ENCODE data around the gene SOD1. TPM values are rescaled to one million over a fixed set of nuclear protein-coding genes. Genes with fewer than 3 reads are reported as not detected.
"Not testable (repeated sequence)": the region's sequence is repeated elsewhere in the genome, so short reads cannot be mapped to it uniquely, and the experiment has no call there.

The SOD1 gene
- total RNA-seq, 1 donor from 2014 or later: 595 TPM

DNA sequence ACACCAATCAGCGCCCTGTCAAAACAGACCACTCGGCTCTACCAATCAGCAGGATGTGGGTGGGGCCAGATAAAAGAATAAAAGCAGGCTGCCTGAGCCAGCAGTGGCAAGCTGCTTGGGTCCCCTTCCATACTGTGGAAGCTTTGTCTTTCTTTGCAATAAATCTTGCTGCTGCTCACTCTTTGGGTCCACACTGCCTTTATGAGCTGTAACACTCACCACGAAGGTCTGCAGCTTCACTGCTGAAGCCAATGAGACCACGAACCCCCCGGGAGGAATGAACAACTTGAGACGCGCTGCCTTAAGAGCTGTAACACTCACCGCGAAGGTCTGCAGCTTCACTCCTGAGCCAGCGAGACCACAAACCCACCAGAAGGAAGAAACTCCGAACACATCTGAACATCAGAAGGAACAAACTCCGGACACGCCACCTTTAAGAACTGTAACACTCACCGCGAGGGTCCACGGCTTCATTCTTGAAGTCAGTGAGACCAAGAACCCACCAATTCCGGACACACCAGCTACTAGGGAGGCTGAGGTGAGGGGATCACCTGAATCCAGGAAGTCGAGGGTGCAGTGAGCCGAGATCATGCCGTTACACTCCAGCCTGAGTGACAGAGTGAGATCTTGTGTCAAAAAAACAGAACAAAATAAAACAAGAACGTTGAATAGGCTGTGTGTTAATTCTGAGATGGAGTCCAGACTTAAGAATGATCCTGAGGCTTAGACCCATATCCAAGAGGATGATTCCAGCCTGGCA, 4.5 kb upstream of the SOD1 start:
- not testable (repeated sequence) for DNase-seq (ENCODE audit: low spot score); ATAC-seq

DNA sequence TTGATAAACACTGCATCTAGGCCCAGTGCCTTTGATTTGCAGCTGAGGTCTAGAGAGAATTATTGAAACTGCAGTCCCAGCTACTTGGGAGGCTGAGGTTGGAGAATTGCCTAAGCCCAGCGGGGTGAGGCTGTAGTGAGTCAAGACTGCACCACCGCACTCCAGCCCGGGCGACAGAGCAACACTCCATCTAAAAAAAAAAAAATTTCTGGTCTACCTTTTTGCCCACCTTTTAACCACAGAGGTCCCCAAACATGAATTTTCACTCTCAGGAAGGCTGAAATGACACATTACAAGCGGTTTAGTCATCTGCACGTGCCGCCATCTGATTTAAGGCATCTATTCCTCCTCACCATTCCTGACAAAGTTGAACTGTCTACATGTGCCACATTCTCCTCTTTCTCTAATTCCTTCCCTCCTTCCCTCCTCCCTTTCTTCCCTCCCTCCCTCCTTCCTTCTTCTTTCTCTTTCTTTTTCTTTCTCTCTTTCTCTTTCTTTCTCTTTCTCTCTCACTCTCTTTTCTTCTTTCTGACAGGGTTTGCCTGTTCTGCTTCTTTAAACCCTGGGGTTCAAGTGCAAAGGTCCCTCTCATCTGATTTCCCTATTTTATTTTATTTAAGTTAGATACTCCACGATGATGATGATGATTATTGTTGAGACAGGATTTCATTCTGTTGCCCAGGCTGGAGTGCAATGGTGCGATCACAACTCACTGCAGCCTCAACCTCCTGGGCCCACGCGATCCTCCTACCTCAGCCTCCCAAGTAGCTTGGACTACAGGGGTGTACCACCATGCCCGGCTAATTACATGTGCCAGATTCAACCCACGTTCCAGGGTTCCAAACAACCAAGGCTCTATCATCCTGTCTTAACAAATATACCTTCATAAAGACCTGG, 3.0 kb upstream of the SOD1 start:
- no peak for ATAC-seq
- DNase-seq (ENCODE audit: low spot score): no peak

DNA sequence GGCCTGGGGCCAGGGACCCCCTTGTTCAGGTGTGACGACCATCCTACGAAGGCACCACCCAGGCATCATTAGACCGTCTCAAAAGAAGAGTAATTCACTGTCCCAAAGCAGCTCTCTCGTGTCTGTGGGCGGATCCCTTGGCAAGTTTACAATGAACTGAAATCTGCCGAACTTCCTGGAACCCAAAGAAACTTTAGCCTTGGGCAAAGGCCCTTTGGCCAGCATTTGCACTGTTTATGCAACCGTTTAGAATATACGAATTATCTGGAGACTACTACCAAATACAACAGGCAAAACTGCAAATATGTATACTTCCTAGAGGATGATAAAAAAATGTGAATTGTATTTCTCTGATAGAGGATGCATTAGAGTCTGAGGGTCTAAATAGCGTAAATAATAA, 1.4 kb upstream of the SOD1 start:
- ATAC-seq: peak; percentile 39
- peak; percentile 88 for DNase-seq (ENCODE audit: low spot score)

DNA sequence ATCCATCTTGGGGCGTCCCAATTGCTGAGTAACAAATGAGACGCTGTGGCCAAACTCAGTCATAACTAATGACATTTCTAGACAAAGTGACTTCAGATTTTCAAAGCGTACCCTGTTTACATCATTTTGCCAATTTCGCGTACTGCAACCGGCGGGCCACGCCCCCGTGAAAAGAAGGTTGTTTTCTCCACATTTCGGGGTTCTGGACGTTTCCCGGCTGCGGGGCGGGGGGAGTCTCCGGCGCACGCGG, 282 bp upstream of the SOD1 start:
- no peak for ATAC-seq
- no peak for DNase-seq (ENCODE audit: low spot score)

DNA sequence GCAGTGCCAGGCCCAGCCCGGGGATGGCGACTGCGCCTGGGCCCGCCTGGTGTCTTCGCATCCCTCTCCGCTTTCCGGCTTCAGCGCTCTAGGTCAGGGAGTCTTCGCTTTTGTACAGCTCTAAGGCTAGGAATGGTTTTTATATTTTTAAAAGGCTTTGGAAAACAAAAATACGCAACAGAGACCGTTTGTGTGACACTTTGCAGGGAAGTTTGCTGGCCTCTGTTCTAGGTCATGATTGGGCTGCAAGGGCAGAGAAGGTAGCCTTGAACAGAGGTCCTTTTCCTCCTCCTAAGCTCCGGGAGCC, 719 bp downstream of the SOD1 start:
- ATAC-seq: no peak
- no peak for DNase-seq (ENCODE audit: low spot score)

DNA sequence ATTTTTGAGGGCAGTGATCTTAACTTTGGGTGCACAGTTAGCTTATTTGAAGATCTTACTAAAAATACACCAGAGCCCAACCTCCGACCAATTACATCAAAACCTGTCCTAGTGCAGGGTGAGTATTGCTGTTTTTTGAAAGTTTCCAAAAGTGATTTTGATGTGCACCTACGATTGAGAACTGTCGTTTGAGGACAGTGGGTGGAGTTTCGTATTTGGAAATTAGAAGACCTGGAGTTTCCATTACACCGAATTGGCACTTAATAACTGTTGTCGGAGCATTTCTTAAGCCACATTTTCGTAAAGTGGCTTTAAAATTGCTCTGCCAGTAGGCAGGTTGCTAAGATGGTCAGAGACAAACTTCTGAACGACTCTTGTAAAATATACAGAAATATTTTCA, 1.1 kb downstream of the SOD1 start:
- no peak for ATAC-seq
- no peak for DNase-seq (ENCODE audit: low spot score)

DNA sequence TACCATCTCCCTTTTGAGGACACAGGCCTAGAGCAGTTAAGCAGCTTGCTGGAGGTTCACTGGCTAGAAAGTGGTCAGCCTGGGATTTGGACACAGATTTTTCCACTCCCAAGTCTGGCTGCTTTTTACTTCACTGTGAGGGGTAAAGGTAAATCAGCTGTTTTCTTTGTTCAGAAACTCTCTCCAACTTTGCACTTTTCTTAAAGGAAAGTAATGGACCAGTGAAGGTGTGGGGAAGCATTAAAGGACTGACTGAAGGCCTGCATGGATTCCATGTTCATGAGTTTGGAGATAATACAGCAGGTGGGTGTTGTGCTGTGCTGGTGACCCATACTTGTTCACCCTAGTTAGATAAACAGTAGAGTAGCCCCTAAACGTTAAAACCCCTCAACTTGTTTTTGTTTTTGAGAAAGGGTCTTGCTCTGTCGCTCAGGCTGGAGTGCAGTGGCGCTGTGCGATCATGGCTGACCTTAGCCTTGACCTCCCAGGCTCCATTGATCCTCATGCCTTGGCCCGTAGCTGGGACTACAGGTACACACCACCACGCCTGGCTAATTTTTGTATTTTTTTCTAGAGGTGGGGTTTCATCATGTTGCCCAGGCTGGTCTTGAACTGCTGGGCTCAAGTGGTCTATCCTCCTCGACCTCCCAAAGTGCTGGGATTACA, 4.2 kb downstream of the SOD1 start:
- ATAC-seq (peak; percentile 15), DNase-seq (ENCODE audit: low spot score) (peak; percentile 55)

DNA sequence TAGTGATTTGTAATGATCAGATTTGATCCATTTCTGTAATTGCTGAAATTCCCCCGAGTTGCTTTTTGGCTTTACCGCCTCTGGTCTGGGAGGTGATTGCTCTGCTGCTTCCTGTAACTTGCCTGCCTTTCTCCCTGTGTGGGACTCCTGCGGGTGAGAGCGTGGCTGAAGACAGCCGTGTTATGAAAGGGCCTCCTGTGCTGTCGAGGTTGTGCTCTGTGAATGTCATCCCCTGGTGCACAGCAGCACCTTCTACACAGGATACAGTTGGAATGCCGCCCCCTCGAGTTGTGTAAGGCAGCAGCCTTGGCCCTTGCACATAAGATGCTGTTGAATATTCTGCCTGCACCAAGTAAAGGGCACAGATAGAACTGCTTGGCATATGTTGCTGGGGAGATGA, 5.9 kb downstream of the SOD1 start:
- DNase-seq (ENCODE audit: low spot score): peak; percentile 51
- ATAC-seq: peak; percentile 39

DNA sequence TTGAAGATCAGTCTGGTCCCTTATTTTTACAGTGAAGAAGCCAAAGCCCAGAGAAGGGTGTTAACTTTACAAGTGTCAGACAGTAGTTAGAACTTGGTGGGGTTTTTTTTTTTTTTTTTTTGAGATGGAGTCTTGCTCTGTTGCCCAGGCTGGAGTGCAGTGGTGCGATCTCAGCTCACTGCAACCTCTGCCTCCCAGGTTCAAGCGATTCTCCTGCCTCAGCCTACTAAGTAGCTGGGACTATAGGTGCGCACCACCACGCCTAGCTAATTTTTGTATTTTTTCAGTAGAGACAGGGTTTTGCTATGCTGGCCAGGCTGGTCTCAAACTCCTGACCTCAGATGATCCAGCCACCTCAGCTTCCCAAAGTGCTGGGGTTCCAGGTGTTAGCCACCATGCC, 6.4 kb downstream of the SOD1 start:
- DNase-seq (ENCODE audit: low spot score); ATAC-seq: not testable (repeated sequence)

DNA sequence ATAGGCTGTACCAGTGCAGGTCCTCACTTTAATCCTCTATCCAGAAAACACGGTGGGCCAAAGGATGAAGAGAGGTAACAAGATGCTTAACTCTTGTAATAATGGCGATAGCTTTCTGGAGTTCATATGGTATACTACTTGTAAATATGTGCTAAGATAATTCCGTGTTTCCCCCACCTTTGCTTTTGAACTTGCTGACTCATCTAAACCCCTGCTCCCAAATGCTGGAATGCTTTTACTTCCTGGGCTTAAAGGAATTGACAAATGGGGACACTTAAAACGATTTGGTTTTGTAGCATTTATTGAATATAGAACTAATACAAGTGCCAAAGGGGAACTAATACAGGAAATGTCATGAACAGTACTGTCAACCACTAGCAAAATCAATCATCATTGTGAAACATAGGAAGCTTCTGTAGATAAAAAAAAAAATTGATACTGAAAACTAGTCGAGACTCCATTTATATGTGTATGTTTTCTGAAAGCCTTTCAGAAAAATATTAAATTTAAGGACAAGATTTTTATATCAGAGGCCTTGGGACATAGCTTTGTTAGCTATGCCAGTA, 7.0 kb downstream of the SOD1 start:
- no peak for DNase-seq (ENCODE audit: low spot score)
- no peak for ATAC-seq

DNA sequence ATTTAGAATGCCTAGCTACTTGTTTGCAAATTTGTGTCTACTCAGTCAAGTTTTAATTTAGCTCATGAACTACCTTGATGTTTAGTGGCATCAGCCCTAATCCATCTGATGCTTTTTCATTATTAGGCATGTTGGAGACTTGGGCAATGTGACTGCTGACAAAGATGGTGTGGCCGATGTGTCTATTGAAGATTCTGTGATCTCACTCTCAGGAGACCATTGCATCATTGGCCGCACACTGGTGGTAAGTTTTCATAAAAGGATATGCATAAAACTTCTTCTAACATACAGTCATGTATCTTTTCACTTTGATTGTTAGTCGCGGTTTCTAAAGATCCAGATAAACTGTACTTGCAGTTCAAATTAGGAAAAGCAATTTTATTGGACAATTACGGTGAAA, 7.6 kb downstream of the SOD1 start:
- ATAC-seq (no peak), DNase-seq (ENCODE audit: low spot score) (no peak)

DNA sequence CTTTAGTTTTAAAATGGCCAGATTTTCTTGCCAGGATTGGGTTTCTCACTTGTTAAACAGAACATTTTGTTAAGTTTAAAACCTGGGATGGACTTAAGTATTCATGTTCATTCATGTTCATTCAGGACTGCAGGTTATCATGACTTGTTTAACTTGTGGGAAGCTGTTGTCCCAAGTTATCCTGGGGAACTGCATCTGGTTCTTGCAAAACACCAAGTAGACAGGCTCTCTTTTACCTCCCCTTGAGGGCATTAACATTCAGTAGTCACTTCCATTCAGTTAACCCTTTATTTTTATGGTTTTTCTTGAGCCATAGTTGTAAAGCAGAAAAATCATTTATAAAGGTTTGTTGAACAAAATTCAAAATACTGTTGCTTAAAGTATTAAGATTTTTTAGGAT, 8.1 kb downstream of the SOD1 start:
- ATAC-seq (no peak), DNase-seq (ENCODE audit: low spot score) (no peak)

DNA sequence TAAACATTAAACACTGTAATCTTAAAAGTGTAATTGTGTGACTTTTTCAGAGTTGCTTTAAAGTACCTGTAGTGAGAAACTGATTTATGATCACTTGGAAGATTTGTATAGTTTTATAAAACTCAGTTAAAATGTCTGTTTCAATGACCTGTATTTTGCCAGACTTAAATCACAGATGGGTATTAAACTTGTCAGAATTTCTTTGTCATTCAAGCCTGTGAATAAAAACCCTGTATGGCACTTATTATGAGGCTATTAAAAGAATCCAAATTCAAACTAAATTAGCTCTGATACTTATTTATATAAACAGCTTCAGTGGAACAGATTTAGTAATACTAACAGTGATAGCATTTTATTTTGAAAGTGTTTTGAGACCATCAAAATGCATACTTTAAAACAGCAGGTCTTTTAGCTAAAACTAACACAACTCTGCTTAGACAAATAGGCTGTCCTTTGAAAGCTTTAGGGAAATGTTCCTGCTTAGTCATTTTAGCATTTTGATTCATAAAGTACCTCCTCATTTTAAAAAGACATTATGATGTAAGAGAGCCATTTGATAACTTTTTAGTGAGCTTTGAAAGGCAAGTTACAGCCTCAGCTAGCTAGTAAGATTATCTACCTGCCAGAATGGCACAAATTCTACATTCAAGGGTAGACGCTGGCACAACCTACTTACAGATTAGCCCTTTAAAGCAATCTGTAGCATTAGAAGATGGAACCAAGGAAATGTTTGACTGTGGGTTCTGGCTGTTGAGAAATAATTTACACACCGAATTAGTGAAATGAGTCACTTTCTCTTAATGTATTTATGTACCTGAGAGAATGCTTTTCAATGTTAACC, 9.4 kb downstream of the SOD1 start:
- DNase-seq (ENCODE audit: low spot score) (no peak), ATAC-seq (no peak)

DNA sequence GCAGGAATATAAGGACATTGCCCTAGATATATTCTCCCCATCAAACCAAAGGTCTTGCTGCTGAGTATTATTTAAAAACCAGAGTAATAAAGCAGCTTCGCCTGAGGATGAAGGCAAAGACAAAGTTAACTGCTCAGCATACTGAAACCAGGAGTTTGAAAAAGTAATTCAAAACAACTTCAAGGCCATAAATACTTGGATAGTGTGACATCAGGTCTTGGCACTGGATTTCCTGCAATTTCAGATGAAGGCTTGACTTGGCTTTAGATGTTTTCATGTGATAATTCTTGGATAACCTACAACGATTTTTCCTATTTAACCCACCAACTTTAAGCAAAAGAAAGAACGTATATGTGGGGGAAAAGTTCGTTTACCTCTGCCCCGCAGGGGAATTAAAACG, 10.6 kb downstream of the SOD1 start:
- ATAC-seq (no peak), DNase-seq (ENCODE audit: low spot score) (no peak)

DNA sequence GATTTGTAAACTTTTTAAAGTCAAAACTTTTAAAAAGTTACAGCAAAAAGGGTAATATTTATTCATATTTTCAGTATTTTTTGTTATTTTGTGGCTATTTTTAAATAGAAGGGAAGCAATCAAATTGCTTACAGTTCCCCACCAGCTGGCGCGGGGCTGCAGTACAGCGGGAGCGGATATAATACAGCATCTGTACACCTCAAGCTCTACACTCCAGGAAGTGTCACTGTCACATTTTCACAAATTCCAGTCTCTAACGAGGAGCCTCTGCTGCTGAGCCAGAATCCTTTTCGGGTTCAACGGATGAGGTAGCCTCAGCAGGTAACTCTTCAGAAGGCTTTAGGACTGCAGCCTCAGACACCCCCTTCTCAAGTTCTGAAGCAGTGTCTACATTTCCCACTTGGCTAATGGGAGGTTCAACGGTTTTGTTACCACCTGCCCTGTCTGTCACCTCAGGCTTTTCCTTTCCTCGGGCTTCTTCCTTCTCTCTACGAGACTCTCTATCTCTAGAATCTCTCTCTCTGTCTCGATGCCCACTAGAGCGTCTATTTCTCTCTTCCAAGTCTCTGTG, 11.7 kb downstream of the SOD1 start:
- DNase-seq (ENCODE audit: low spot score) (no peak), ATAC-seq (peak; percentile 11)

DNA sequence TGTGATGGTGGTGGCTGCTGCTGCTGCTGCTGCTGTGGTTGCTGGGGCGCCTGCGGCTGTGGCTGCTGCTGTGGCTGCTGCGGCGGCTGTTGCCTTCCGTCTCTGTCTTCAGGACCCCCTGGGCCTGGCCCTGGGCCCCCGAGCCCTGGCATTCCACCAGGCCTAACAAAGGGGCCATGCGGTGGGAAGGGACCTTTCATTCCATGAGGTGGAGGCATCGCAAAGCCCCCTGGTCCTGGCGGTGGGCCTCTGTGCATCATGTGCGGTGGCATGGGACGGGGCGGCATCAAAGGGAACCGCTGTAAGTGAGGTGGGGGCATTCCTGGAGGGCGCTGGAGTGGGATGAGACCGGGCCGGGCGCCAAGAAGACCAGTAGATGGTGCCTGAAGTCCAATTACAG, 12.4 kb downstream of the SOD1 start:
- no peak for DNase-seq (ENCODE audit: low spot score)
- peak; percentile 5 for ATAC-seq

DNA sequence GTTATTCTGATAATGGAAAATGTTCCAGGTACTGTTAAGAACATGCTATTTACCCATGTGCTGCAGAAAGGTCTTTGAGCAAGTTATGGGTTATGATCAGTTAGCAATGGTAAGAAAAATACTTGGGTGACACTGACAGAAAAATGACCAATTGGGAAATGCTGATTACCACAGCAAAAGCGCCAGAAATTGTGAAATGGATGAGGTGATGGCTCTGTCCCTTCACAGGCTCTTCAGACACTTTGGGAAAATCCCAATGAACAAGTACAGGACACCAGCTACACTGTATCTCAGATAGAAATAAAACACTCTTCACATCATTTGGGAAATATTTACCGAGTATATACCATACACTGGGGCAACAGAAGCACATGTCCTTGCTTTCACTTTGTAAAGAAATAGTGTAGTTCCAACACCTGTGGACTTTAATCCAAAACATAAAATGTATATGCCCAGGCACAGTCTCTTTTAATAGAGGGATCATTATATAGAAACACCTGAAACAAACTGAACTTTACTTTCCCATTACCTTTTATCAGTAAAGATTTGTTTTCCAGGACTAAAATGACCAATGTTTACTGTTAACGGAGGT, 13.9 kb downstream of the SOD1 start:
- peak; percentile 9 for ATAC-seq
- no peak for DNase-seq (ENCODE audit: low spot score)

DNA sequence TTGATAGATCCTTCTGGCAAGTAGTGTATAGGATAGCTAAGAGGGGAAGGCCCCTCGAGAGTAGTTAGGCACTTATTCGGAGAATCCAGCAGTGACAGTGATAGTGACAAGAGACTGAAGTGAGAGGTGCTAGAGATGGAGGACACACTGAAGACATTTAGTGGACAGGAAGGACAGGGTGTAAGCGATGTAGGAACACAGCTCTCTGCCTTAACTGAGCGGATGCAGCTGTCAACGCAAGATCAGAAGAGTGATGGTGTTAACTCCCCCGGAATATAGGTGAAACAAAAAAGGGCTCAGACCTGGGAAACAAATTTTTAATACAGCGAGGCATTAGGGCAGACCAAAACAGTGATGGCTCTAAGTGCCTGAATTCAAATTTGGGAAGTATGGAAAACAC, 15.8 kb downstream of the SOD1 start:
- ATAC-seq (no peak), DNase-seq (ENCODE audit: low spot score) (no peak)

DNA sequence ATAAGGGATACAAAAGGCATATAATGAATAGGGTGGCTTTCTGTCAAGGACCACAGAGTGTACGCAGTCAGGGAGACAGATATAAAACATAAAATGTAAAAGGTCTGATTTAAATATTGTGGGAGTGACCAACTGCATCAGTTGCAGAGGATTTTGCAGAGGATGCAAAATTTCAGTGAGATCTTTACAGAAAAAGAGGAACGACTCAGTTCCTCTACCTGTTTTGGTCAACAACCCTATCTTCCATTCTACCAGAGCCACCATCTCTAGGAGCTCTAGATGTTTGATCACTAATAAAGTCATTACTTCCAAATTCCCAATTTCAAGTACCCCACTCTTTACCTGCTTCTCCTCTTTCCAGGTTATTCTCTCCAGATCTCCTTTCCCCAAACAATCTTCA, 16.5 kb downstream of the SOD1 start:
- DNase-seq (ENCODE audit: low spot score) (no peak), ATAC-seq (no peak)

DNA sequence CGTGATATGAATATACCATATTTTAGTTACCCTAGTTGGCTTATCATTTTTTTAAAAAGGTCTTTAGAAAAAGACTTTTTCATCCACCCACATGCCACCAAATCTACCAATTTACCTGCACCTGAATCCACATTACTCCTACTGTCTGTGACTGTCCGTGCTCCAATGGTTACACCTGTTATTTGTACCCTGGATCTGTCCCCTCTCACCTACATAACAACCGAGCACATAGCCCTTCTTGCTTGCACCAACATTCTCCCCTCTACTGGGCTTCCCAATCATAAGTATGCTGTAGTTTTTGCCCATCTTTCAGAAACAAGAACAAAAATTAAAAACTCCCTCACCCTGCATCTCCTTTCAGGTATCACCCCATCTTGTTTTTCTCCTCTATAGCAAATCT, 17.6 kb downstream of the SOD1 start:
- DNase-seq (ENCODE audit: low spot score): no peak

More for the DNA sequence above, 17.6 kb downstream of the SOD1 start:
- no peak for ATAC-seq

Data from left lobe of liver (tissue), 2 donors.